ENCODE data around the gene NSFL1C. TPM values are rescaled to one million over a fixed set of nuclear protein-coding genes. Genes with fewer than 3 reads are reported as not detected.

The NSFL1C gene
- total and polyA plus RNA-seq, 5 donors from 2014 or later = 64.0 to 95.8 (median 90.4) TPM

DNA sequence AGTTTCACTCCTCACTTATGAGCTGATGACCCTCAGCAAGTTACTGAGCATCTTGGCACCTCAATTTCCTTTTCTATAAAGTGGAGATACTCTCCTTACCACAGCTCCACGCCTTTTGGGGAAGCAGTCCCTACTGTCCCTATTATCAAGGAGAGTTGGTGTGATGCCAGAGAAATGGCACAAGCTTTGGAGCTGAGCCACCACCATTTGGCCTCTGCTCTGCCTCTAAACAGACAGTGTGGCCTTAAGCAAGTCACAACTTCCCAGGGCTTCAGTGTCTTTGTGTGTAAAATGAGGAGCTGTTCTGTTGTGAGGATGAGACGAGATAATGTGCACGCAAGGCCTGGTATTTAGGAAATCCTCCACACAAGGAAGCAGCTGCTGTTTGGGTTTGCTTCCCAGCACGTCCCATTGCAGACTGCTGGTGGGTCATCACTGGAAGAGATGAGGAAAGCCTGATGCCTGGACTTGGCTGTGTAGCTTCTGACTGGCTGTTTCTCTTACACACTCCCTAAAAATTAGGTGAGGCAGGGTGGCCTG lies 18.5 kb downstream of the NSFL1C start:
- Histone ChIP-seq H3K9me3 (ENCODE audit: control insufficient read depth in 2 of 2, low read length in 2 of 2) (no peaks in the 10 kb centered on the region), H3K36me3 (ENCODE audit: control insufficient read depth, insufficient read depth, low read length) (peaks cover 96% of the 10 kb centered on the region), H3K27me3 (ENCODE audit: control insufficient read depth, insufficient read depth, low read length) (no peaks in the 10 kb centered on the region), H3K27ac (ENCODE audit: insufficient read depth, low read length, poor library complexity, severe bottlenecking) (no peak overlapping the region), H3K4me3 (ENCODE audit: low read depth, low read length) (no peak overlapping the region), H3K4me1 (ENCODE audit: control insufficient read depth, insufficient read depth, low read length, poor library complexity, severe bottlenecking) (no peaks in the 10 kb centered on the region)
- peaks cover 66% of the 10 kb centered on the region for H3K36me3 Mint-ChIP-seq
- no peak overlapping the region for H3K4me3 Mint-ChIP-seq
- no peaks in the 10 kb centered on the region for H3K27me3 Mint-ChIP-seq
- DNase-seq (no peak), ATAC-seq (ENCODE audit: low read depth in 2 of 2) (no peak)
- H3K27ac Mint-ChIP-seq = no peak overlapping the region
- peaks cover 0 to 5% (median 0%) of the 10 kb centered on the region in 4 donors for H3K4me1 Mint-ChIP-seq
- H3K9me3 Mint-ChIP-seq = no peaks in the 10 kb centered on the region

GRCh38 chr20:1446536-1446935 lies 20.1 kb downstream of the NSFL1C start:
- no peak overlapping the region for H3K27ac ChIP-seq (ENCODE audit: insufficient read depth, low read length, poor library complexity, severe bottlenecking)
- no peak for ATAC-seq (ENCODE audit: low read depth in 2 of 2)
- peaks cover 68% of the 10 kb centered on the region for H3K36me3 Mint-ChIP-seq
- peaks cover 0 to 7% (median 0%) of the 10 kb centered on the region in 4 donors for H3K4me1 Mint-ChIP-seq
- no peak for DNase-seq
- no peak overlapping the region for H3K4me3 Mint-ChIP-seq
- peaks cover 96% of the 10 kb centered on the region for H3K36me3 ChIP-seq (ENCODE audit: control insufficient read depth, insufficient read depth, low read length)
- H3K27me3 Mint-ChIP-seq = no peaks in the 10 kb centered on the region
- H3K27ac Mint-ChIP-seq = peak overlapping the region in 1 of 3 donors; percentile 31
- H3K9me3 ChIP-seq (ENCODE audit: control insufficient read depth in 2 of 2, low read length in 2 of 2) = no peaks in the 10 kb centered on the region
- no peaks in the 10 kb centered on the region for H3K27me3 ChIP-seq (ENCODE audit: control insufficient read depth, insufficient read depth, low read length)
- no peaks in the 10 kb centered on the region for H3K9me3 Mint-ChIP-seq
- no peaks in the 10 kb centered on the region for H3K4me1 ChIP-seq (ENCODE audit: control insufficient read depth, insufficient read depth, low read length, poor library complexity, severe bottlenecking)
- no peak overlapping the region for H3K4me3 ChIP-seq (ENCODE audit: low read depth, low read length)

GRCh38 chr20:1443085-1443484 lies 23.6 kb downstream of the NSFL1C start:
- no peaks in the 10 kb centered on the region for H3K4me1 ChIP-seq (ENCODE audit: control insufficient read depth, insufficient read depth, low read length, poor library complexity, severe bottlenecking)
- no peak overlapping the region for H3K4me3 ChIP-seq (ENCODE audit: low read depth, low read length)
- H3K36me3 ChIP-seq (ENCODE audit: control insufficient read depth, insufficient read depth, low read length) = peaks cover 66% of the 10 kb centered on the region
- H3K4me3 Mint-ChIP-seq = no peak overlapping the region
- no peak overlapping the region for H3K27ac Mint-ChIP-seq
- peaks cover 0 to 5% (median 1%) of the 10 kb centered on the region in 4 donors for H3K4me1 Mint-ChIP-seq
- H3K27me3 Mint-ChIP-seq = no peaks in the 10 kb centered on the region
- no peak for DNase-seq
- ATAC-seq (ENCODE audit: low read depth in 2 of 2) = no peak
- H3K9me3 Mint-ChIP-seq = no peaks in the 10 kb centered on the region
- peaks cover 60% of the 10 kb centered on the region for H3K36me3 Mint-ChIP-seq
- H3K27ac ChIP-seq (ENCODE audit: insufficient read depth, low read length, poor library complexity, severe bottlenecking) = no peak overlapping the region
- H3K9me3 ChIP-seq (ENCODE audit: control insufficient read depth in 2 of 2, low read length in 2 of 2) = no peaks in the 10 kb centered on the region
- H3K27me3 ChIP-seq (ENCODE audit: control insufficient read depth, insufficient read depth, low read length) = no peaks in the 10 kb centered on the region

DNA sequence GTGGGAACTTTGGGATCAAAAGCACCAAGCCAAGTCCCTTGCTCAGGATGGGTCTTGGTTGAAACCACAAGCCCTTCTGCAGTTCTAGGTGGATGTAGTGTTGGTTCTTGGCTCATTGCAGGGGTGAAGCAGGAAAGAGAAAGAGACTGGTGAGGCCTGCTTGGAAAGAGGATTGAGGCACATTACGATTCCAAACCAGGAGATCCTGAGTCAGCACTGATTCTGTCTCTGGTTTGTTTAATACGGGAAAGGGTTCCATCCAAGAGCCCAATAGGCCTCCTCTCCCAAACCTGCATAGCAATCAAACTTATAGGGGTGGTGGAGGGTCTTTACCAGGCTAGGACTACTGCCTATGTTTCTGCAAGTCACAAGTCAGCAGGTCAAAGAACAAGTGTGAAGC lies 24.3 kb downstream of the NSFL1C start:
- H3K36me3 ChIP-seq (ENCODE audit: control insufficient read depth, insufficient read depth, low read length) = peaks cover 59% of the 10 kb centered on the region
- no peaks in the 10 kb centered on the region for H3K4me1 ChIP-seq (ENCODE audit: control insufficient read depth, insufficient read depth, low read length, poor library complexity, severe bottlenecking)
- no peak overlapping the region for H3K27ac ChIP-seq (ENCODE audit: insufficient read depth, low read length, poor library complexity, severe bottlenecking)
- no peaks in the 10 kb centered on the region for H3K9me3 ChIP-seq (ENCODE audit: control insufficient read depth in 2 of 2, low read length in 2 of 2)
- Mint-ChIP-seq H3K36me3 (peaks cover 52% of the 10 kb centered on the region), H3K4me1 (peaks cover 0 to 7% (median 5%) of the 10 kb centered on the region in 4 donors), H3K9me3 (no peaks in the 10 kb centered on the region), H3K27ac (no peak overlapping the region), H3K4me3 (no peak overlapping the region), H3K27me3 (no peaks in the 10 kb centered on the region)
- H3K27me3 ChIP-seq (ENCODE audit: control insufficient read depth, insufficient read depth, low read length) = no peaks in the 10 kb centered on the region
- H3K4me3 ChIP-seq (ENCODE audit: low read depth, low read length) = no peak overlapping the region
- no peak for DNase-seq
- no peak for ATAC-seq (ENCODE audit: low read depth in 2 of 2)

- no peak overlapping the region for H3K4me3 Mint-ChIP-seq
- no peaks in the 10 kb centered on the region for H3K27me3 Mint-ChIP-seq
- peaks cover 42% of the 10 kb centered on the region for H3K36me3 Mint-ChIP-seq
- peaks cover 51% of the 10 kb centered on the region for H3K36me3 ChIP-seq (ENCODE audit: control insufficient read depth, insufficient read depth, low read length)
- ATAC-seq (ENCODE audit: low read depth in 2 of 2) = no peak
- H3K27me3 ChIP-seq (ENCODE audit: control insufficient read depth, insufficient read depth, low read length) = no peaks in the 10 kb centered on the region
- DNase-seq = no peak
- no peak overlapping the region for H3K4me3 ChIP-seq (ENCODE audit: low read depth, low read length)
- no peaks in the 10 kb centered on the region for H3K9me3 Mint-ChIP-seq
- H3K4me1 Mint-ChIP-seq = peaks cover 0 to 10% (median 9%) of the 10 kb centered on the region in 4 donors
- H3K4me1 ChIP-seq (ENCODE audit: control insufficient read depth, insufficient read depth, low read length, poor library complexity, severe bottlenecking) = no peaks in the 10 kb centered on the region
- H3K27ac Mint-ChIP-seq = peak overlapping the region in 1 of 3 donors; percentile 14
- H3K27ac ChIP-seq (ENCODE audit: insufficient read depth, low read length, poor library complexity, severe bottlenecking) = no peak overlapping the region
- H3K9me3 ChIP-seq (ENCODE audit: control insufficient read depth in 2 of 2, low read length in 2 of 2) = no peaks in the 10 kb centered on the region
These were observed 25.5 kb downstream of the NSFL1C start for GRCh38 chr20:1441133-1441532.

DNA sequence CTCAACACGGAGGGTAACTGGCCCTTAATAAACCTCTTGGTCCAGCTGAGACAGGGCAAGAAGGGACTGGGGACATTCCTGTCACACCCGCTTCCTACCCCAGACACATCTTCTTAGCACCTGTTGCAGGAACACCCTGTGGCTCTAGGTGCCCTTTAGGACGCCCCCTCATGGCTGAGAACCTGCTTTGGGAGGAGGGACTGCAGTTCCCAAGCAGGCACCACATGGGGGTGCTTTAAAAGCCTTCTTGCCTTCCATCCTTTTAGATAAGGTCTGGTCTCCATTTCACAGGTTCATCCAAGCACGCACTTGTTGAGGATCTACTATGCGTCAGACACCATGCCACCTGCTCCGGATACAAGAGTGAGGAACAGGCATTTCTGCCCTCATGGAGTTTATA lies 26.6 kb downstream of the NSFL1C start:
- H3K9me3 ChIP-seq (ENCODE audit: control insufficient read depth in 2 of 2, low read length in 2 of 2) = no peaks in the 10 kb centered on the region
- Mint-ChIP-seq H3K4me1 (peaks cover 7 to 20% (median 16%) of the 10 kb centered on the region in 4 donors), H3K27ac (peak overlapping the region in 2 of 3 donors; percentile 11 to 39), H3K9me3 (no peaks in the 10 kb centered on the region), H3K36me3 (peaks cover 36% of the 10 kb centered on the region), H3K4me3 (no peak overlapping the region), H3K27me3 (no peaks in the 10 kb centered on the region)
- no peaks in the 10 kb centered on the region for H3K27me3 ChIP-seq (ENCODE audit: control insufficient read depth, insufficient read depth, low read length)
- peaks cover 39% of the 10 kb centered on the region for H3K36me3 ChIP-seq (ENCODE audit: control insufficient read depth, insufficient read depth, low read length)
- H3K4me1 ChIP-seq (ENCODE audit: control insufficient read depth, insufficient read depth, low read length, poor library complexity, severe bottlenecking) = peaks cover 5% of the 10 kb centered on the region
- no peak overlapping the region for H3K4me3 ChIP-seq (ENCODE audit: low read depth, low read length)
- ATAC-seq (ENCODE audit: low read depth in 2 of 2) = no peak
- H3K27ac ChIP-seq (ENCODE audit: insufficient read depth, low read length, poor library complexity, severe bottlenecking) = no peak overlapping the region
- peak in 1 of 3 donors; percentile 39 for DNase-seq

- peaks cover 13 to 30% (median 24%) of the 10 kb centered on the region in 4 donors for H3K4me1 Mint-ChIP-seq
- no peak overlapping the region for H3K27ac Mint-ChIP-seq
- no peaks in the 10 kb centered on the region for H3K27me3 Mint-ChIP-seq
- H3K36me3 Mint-ChIP-seq = peaks cover 22% of the 10 kb centered on the region
- Histone ChIP-seq H3K4me3 (ENCODE audit: low read depth, low read length) (no peak overlapping the region), H3K9me3 (ENCODE audit: control insufficient read depth in 2 of 2, low read length in 2 of 2) (no peaks in the 10 kb centered on the region), H3K27me3 (ENCODE audit: control insufficient read depth, insufficient read depth, low read length) (no peaks in the 10 kb centered on the region), H3K27ac (ENCODE audit: insufficient read depth, low read length, poor library complexity, severe bottlenecking) (no peak overlapping the region), H3K36me3 (ENCODE audit: control insufficient read depth, insufficient read depth, low read length) (peaks cover 23% of the 10 kb centered on the region), H3K4me1 (ENCODE audit: control insufficient read depth, insufficient read depth, low read length, poor library complexity, severe bottlenecking) (peaks cover 14% of the 10 kb centered on the region)
- H3K9me3 Mint-ChIP-seq = no peaks in the 10 kb centered on the region
- DNase-seq = no peak
- ATAC-seq (ENCODE audit: low read depth in 2 of 2) = no peak
- no peak overlapping the region for H3K4me3 Mint-ChIP-seq
These were observed 28.3 kb downstream of the NSFL1C start for GRCh38 chr20:1438361-1438760.

- Histone ChIP-seq H3K4me3 (ENCODE audit: low read depth, low read length) (no peak overlapping the region), H3K9me3 (ENCODE audit: control insufficient read depth in 2 of 2, low read length in 2 of 2) (no peaks in the 10 kb centered on the region), H3K36me3 (ENCODE audit: control insufficient read depth, insufficient read depth, low read length) (peaks cover 13% of the 10 kb centered on the region), H3K27ac (ENCODE audit: insufficient read depth, low read length, poor library complexity, severe bottlenecking) (no peak overlapping the region), H3K27me3 (ENCODE audit: control insufficient read depth, insufficient read depth, low read length) (no peaks in the 10 kb centered on the region), H3K4me1 (ENCODE audit: control insufficient read depth, insufficient read depth, low read length, poor library complexity, severe bottlenecking) (peaks cover 14% of the 10 kb centered on the region)
- ATAC-seq (ENCODE audit: low read depth in 2 of 2) = peak; percentile 51 to 58
- peak; percentile 63 to 88 (median 74) for DNase-seq
- H3K27me3 Mint-ChIP-seq = no peaks in the 10 kb centered on the region
- H3K27ac Mint-ChIP-seq = peak overlapping the region in 1 of 3 donors; percentile 62
- H3K9me3 Mint-ChIP-seq = no peaks in the 10 kb centered on the region
- peaks cover 13 to 30% (median 26%) of the 10 kb centered on the region in 4 donors for H3K4me1 Mint-ChIP-seq
- H3K36me3 Mint-ChIP-seq = peaks cover 12% of the 10 kb centered on the region
- H3K4me3 Mint-ChIP-seq = peak overlapping the region in 2 of 4 donors; percentile 34 to 38
These were observed 29.3 kb downstream of the NSFL1C start for GRCh38 chr20:1437235-1437904.
